SK-N-SH (cell line): ENCODE data around the gene ASCC1. TPM values are rescaled to one million over a fixed set of nuclear protein-coding genes. Genes with fewer than 3 reads are reported as not detected.
A peak's percentile ranks its signal among the peaks of the same experiment; 100 is the strongest.

ENCODE experiments used
- CTCF ChIA-PET: fragments of 300-600, 350-600 bp; formaldehyde crosslinking; extraction: SDS; loops from one replicate; lab custom pipeline; 2021; lab: Yijun Ruan, JAX
- POLR2A ChIA-PET: fragments of 350-600 bp; sonication (Branson Sonifier 250); formaldehyde crosslinking; extraction: SDS; loops from one replicate; lab custom pipeline; 2020; ENCODE audit warnings: antibody characterized with exemption, inconsistent platforms; lab: Yijun Ruan, JAX
- DNase-seq: peaks from one replicate; pipeline ENCODE4 v3.0.0; 2012
- H2AFZ ChIP-seq: fragments of 200-600 bp; sonication (generic); 2 replicates; pipeline ENCODE4 v1.8.1; 2016; ENCODE audit warnings: antibody characterized with exemption, mild to moderate bottlenecking, low read depth
- H3F3A ChIP-seq: fragments of 200-600 bp; sonication (generic); replicated peaks from 2 replicates; pipeline ENCODE3; 2016; ENCODE audit warnings: antibody characterized with exemption, mild to moderate bottlenecking; ENCODE audit not compliant: insufficient read depth
- H3K27ac ChIP-seq, 2 experiments: fragments of 200-500 bp in 1 of 2; fragments of 200-600 bp in 1 of 2; sonication (Bioruptor generic) in 1 of 2; sonication (generic), shearing (Covaris generic) in 1 of 2; 2 replicates each; pipeline versions ENCODE4 v1.5.1 to v1.6.1; 2014 to 2016; ENCODE audit warnings: low read depth in 2 of 2, inconsistent platforms in 1 of 2, low read length in 1 of 2, mild to moderate bottlenecking in 1 of 2, mixed read lengths in 1 of 2
- H3K27me3 ChIP-seq: fragments of 200-600 bp; sonication (generic), shearing (Covaris generic); 2 replicates; pipeline ENCODE4 v1.6.1; 2016; ENCODE audit warnings: mixed run types; ENCODE audit not compliant: insufficient read depth
- H3K36me3 ChIP-seq, 2 experiments: fragments of 200-500 bp in 1 of 2; fragments of 200-600 bp in 1 of 2; sonication (Bioruptor generic) in 1 of 2; sonication (generic) in 1 of 2; replicated peaks in 1 of 2; 2 replicates each; pipeline versions ENCODE3 to v1.5.1; 2014 to 2016; ENCODE audit warnings: low read length in 1 of 2, mild to moderate bottlenecking in 1 of 2; ENCODE audit not compliant: insufficient read depth in 2 of 2, control insufficient read depth in 1 of 2
- H3K4me1 ChIP-seq, 2 experiments: fragments of 200-500 bp in 1 of 2; fragments of 200-600 bp in 1 of 2; sonication (Bioruptor generic) in 1 of 2; sonication (generic), shearing (Covaris generic) in 1 of 2; 2 replicates each; pipeline versions ENCODE4 v1.5.1 to v1.6.1; 2014 to 2016; ENCODE audit warnings: low read depth in 1 of 2, low read length in 1 of 2, mixed run types in 1 of 2; ENCODE audit not compliant: insufficient read depth in 2 of 2, control insufficient read depth in 1 of 2
- H3K4me2 ChIP-seq: fragments of 200-600 bp; sonication (generic), shearing (Covaris generic); 2 replicates; pipeline ENCODE4 v1.6.1; 2017; ENCODE audit warnings: mixed run types
- H3K4me3 ChIP-seq, 2 experiments: fragments of 200-500 bp in 1 of 2; fragments of 200-600 bp in 1 of 2; sonication (Bioruptor generic) in 1 of 2; sonication (generic), shearing (Covaris generic) in 1 of 2; 2 replicates each; pipeline versions ENCODE4 v1.5.1 to v1.8.1; 2014 to 2016; ENCODE audit warnings: low read depth in 2 of 2, inconsistent platforms in 1 of 2, low read length in 1 of 2, mild to moderate bottlenecking in 1 of 2, mixed read lengths in 1 of 2, moderate library complexity in 1 of 2
- H3K79me2 ChIP-seq: fragments of 200-600 bp; sonication (generic); 2 replicates; pipeline ENCODE4 v1.8.1; 2017; ENCODE audit warnings: mild to moderate bottlenecking; ENCODE audit not compliant: insufficient read depth
- H3K9ac ChIP-seq: fragments of 200-600 bp; sonication (generic); 2 replicates; pipeline ENCODE4 v1.6.1; 2017; ENCODE audit warnings: mixed run types
- H3K9me2 ChIP-seq: fragments of 200-600 bp; sonication (generic); 2 replicates; pipeline ENCODE4 v1.6.1; 2017; ENCODE audit warnings: mixed run types
- H3K9me3 ChIP-seq: fragments of 200-600 bp; sonication (generic); 2 replicates; pipeline ENCODE4 v1.6.1; 2017; ENCODE audit warnings: mixed run types, mild to moderate bottlenecking, moderate library complexity
- H4K20me1 ChIP-seq: fragments of 200-600 bp; sonication (generic); 2 replicates; pipeline ENCODE4 v1.6.1; 2017; ENCODE audit warnings: mild to moderate bottlenecking, mixed run types; ENCODE audit not compliant: insufficient read depth
- EP300 ChIP-seq, 2 experiments: IDR thresholded peaks; 2 replicates each; pipeline versions ENCODE4 v1.4.0 to v1.6.1; 2012; ENCODE audit warnings: borderline replicate concordance in 1 of 2, low read depth in 1 of 2, low read length in 1 of 2
- FOXJ3 ChIP-seq: sonication (generic); formaldehyde crosslinking; IDR thresholded peaks from 2 replicates; pipeline ENCODE4 v1.5.1; 2020; ENCODE audit warnings: mild to moderate bottlenecking, missing genetic modification reagents
- FOXM1 ChIP-seq: IDR thresholded peaks from 2 replicates; pipeline ENCODE4 v1.4.0; 2012; ENCODE audit warnings: low read depth, mild to moderate bottlenecking
- NFIC ChIP-seq: IDR thresholded peaks from 2 replicates; pipeline ENCODE4 v1.4.0; 2012; ENCODE audit warnings: borderline replicate concordance
- RAD21 ChIP-seq: IDR thresholded peaks from 2 replicates; pipeline ENCODE4 v1.6.1; 2012; ENCODE audit warnings: mild to moderate bottlenecking, low read length
- RFX5 ChIP-seq: IDR thresholded peaks from 2 replicates; pipeline ENCODE4 v1.6.1; 2012; ENCODE audit warnings: mild to moderate bottlenecking, improper control_type of control experiment, low read length
- SIN3A ChIP-seq: IDR thresholded peaks from 2 replicates; pipeline ENCODE4 v1.6.1; 2012; ENCODE audit warnings: low read depth, mild to moderate bottlenecking, low read length, moderate library complexity, borderline replicate concordance
- TCF12 ChIP-seq: IDR thresholded peaks from 2 replicates; pipeline ENCODE4 v1.4.0; 2012
- whole genome bisulfite sequencing: methylation state at CpG from one replicate; pipeline ENCODE4 v1.1.6; 2017; ENCODE audit warnings: low lambda C conversion rate; 5-methylcytosine and 5-hydroxymethylcytosine counted together
- polyA plus RNA-seq, 3 experiments: library from polyadenylated mRNA; depleted of rRNA; stranded (reverse); fragments of >200 nt; gene quantifications; 2 replicates each; pipeline ENCODE4 v1.2.3, GENCODE V29; 2012
- TF ChIP-seq, protein P1 (sequence below): IDR thresholded peaks from 2 replicates; pipeline ENCODE4 v1.4.0; 2012; ENCODE audit warnings: low read depth, borderline replicate concordance
- TF ChIP-seq, protein P2 (sequence below): IDR thresholded peaks from 2 replicates; pipeline ENCODE4; 2012
- TF ChIP-seq, protein P3 (sequence below): IDR thresholded peaks from 2 replicates; pipeline ENCODE4 v1.4.0; 2012; ENCODE audit warnings: low read depth
- TF ChIP-seq, protein P4 (sequence below): fragments of 200-600 bp; sonication (generic); IDR thresholded peaks from 2 replicates; pipeline ENCODE4 v1.6.1; 2017; ENCODE audit warnings: antibody characterized with exemption, mild to moderate bottlenecking, moderate library complexity

The ASCC1 gene
- polyA plus RNA-seq, 1 of the 3 experiments (the other 2 are of a cell fraction) = 15.0 TPM

DNA sequence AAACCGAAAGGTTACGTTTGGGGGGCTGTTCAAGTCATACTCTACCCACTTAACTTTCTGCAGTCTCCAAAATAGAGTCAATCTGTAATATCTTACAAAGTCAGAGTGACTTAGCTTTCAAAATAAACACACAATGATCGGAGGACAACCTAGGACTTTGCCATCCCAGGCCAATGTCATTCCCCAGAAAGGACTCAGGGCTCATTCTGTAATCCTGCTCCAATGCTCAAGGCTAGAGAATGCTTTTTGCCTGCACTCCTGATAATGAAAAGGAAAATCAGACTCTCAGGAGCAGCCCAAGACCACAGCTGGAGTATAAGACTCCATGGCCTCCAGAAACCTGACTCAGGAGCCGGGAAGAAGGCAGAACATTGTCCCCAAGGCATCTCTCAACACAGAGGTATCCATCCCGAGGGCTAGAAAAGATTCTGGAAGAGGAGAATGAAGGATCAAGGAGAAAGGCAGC is 28.5 kb upstream of the ASCC1 start:
- DNase-seq = no peak
- Histone ChIP-seq H3K9me2 (no peaks in the 10 kb centered on the region), H3K4me2 (no peak overlapping the region), H3K9ac (no peak overlapping the region), H3K9me3 (no peaks in the 10 kb centered on the region), H3K4me3 (no peak overlapping the region), H3K79me2 (no peaks in the 10 kb centered on the region), H3K27ac (peak overlapping the region in 1 of 2 experiments; percentile 30; a peak in 1 of 4 replicates), H4K20me1 (no peaks in the 10 kb centered on the region), H3K36me3 (no peaks in the 10 kb centered on the region), H2AFZ (no peak overlapping the region; the same call in 1 of the 2 replicates), H3K4me1 (peaks cover 6 to 19% of the 10 kb centered on the region in 2 experiments; a peak in 1 of 4 replicates), H3K27me3 (no peaks in the 10 kb centered on the region), H3F3A (peaks cover 4% of the 10 kb centered on the region)
- 71% methylated on average over 5 of the region's 5 CpGs for WGBS
- TF ChIP-seq RFX5 (no peak), RAD21 (no peak), EP300 (IDR thresholded peaks at IDR 0.05; ENCODE audit: borderline replicate concordance in 1 of 2, low read depth in 1 of 2, low read length in 1 of 2) (no peak), SIN3A (no peak), TCF12 (no peak), FOXJ3 (CRISPR knock-in tag) (no peak)
- TF ChIP-seq, protein P1, sequence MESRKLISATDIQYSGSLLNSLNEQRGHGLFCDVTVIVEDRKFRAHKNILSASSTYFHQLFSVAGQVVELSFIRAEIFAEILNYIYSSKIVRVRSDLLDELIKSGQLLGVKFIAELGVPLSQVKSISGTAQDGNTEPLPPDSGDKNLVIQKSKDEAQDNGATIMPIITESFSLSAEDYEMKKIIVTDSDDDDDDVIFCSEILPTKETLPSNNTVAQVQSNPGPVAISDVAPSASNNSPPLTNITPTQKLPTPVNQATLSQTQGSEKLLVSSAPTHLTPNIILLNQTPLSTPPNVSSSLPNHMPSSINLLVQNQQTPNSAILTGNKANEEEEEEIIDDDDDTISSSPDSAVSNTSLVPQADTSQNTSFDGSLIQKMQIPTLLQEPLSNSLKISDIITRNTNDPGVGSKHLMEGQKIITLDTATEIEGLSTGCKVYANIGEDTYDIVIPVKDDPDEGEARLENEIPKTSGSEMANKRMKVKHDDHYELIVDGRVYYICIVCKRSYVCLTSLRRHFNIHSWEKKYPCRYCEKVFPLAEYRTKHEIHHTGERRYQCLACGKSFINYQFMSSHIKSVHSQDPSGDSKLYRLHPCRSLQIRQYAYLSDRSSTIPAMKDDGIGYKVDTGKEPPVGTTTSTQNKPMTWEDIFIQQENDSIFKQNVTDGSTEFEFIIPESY = no peak
- TF ChIP-seq, protein P2, sequence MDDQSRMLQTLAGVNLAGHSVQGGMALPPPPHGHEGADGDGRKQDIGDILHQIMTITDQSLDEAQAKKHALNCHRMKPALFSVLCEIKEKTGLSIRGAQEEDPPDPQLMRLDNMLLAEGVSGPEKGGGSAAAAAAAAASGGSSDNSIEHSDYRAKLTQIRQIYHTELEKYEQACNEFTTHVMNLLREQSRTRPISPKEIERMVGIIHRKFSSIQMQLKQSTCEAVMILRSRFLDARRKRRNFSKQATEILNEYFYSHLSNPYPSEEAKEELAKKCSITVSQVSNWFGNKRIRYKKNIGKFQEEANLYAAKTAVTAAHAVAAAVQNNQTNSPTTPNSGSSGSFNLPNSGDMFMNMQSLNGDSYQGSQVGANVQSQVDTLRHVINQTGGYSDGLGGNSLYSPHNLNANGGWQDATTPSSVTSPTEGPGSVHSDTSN = no peak
- TF ChIP-seq, protein P3, sequence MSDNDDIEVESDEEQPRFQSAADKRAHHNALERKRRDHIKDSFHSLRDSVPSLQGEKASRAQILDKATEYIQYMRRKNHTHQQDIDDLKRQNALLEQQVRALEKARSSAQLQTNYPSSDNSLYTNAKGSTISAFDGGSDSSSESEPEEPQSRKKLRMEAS = no peak
- TF ChIP-seq, protein P4, sequence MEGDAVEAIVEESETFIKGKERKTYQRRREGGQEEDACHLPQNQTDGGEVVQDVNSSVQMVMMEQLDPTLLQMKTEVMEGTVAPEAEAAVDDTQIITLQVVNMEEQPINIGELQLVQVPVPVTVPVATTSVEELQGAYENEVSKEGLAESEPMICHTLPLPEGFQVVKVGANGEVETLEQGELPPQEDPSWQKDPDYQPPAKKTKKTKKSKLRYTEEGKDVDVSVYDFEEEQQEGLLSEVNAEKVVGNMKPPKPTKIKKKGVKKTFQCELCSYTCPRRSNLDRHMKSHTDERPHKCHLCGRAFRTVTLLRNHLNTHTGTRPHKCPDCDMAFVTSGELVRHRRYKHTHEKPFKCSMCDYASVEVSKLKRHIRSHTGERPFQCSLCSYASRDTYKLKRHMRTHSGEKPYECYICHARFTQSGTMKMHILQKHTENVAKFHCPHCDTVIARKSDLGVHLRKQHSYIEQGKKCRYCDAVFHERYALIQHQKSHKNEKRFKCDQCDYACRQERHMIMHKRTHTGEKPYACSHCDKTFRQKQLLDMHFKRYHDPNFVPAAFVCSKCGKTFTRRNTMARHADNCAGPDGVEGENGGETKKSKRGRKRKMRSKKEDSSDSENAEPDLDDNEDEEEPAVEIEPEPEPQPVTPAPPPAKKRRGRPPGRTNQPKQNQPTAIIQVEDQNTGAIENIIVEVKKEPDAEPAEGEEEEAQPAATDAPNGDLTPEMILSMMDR = no peak
- CTCF ChIA-PET = interaction anchor here (0.6 kb wide), 1 partner anchor 31 kb away, joined by 3 read pairs; no protein-coding TSS in a partner anchor
- POLR2A ChIA-PET = no interaction called here

DNA sequence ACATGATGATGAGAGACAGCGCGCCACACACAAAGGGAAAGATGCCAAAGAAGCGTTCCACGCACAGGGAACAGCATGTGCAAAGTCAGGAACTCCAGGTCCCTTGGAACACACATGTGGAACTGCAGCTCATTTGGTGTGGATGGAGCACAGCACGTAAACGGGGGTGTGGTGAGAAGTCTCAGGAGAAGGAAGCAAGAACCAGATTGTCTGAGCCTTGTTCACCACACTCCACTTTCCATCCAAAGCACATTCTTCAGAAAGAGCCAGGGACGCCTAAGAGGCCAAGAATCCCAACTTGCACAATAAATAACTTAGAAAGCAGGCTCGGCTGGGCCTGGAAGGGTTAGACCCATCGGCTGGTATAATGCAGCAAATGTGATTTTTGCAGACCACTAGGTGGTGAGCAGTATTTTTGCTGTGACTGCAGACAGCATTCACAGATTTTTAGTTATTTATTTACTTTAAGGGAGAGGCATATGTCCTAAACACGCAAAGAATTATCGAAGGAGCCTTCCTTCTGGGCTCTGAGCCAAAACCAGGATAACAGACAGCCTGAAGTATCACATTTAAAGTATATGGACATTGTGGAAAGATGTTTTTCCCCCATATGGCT is 27.9 kb upstream of the ASCC1 start:
- H3K9ac ChIP-seq = no peak overlapping the region
- no peak overlapping the region; the same call in 1 of the 2 replicates for H2AFZ ChIP-seq
- H3K27ac ChIP-seq = peak overlapping the region in 1 of 2 experiments; percentile 30; a peak in 1 of 4 replicates
- no peaks in the 10 kb centered on the region for H3K79me2 ChIP-seq
- no peaks in the 10 kb centered on the region for H3K9me3 ChIP-seq
- ChIA-PET POLR2A (no interaction called here), CTCF (interaction anchor here (1.0 kb wide), 1 partner anchor 9 kb away, joined by 4 read pairs; no protein-coding TSS in a partner anchor)
- no peaks in the 10 kb centered on the region for H4K20me1 ChIP-seq
- H3K9me2 ChIP-seq = no peaks in the 10 kb centered on the region
- no peak overlapping the region for H3K4me2 ChIP-seq
- H3K4me1 ChIP-seq = peaks cover 6 to 17% of the 10 kb centered on the region in 2 experiments; a peak in 1 of 4 replicates
- TF ChIP-seq NFIC = 0 out of 2 replicates have a peak, but pooled peaks have one; percentile 31
- peak; percentile 42 for TF ChIP-seq RAD21
- no peak for TF ChIP-seq FOXM1
- no peaks in the 10 kb centered on the region for H3K36me3 ChIP-seq
- H3K4me3 ChIP-seq = no peak overlapping the region
- no peaks in the 10 kb centered on the region for H3K27me3 ChIP-seq
- 83% methylated on average over 11 of the region's 11 CpGs for WGBS
- H3F3A ChIP-seq = peaks cover 4% of the 10 kb centered on the region
- DNase-seq = no peak
